Motor neuron (in vitro differentiated cells): ENCODE measurements around the gene P2RX5. TPM values are rescaled to one million over a fixed set of nuclear protein-coding genes. Genes with fewer than 3 reads are reported as not detected.

Experiments
- ATAC-seq, 8 experiments: fragments of 200-7000 bp; cut with Tn5 transposase; replicated peaks in 6 of 8; 2 replicates each; pipeline ENCODE4 v1.8.0; 2021; ENCODE audit warnings: mild to moderate bottlenecking in 8 of 8, moderate library complexity in 8 of 8
- H3K27ac ChIP-seq, 2 donors: fragments of 250-450 bp; sonication (Bioruptor Pico); 2 replicates each; pipeline ENCODE4 v1.9.0; 2021; ENCODE audit warnings: antibody characterized with exemption in 2 of 2, mild to moderate bottlenecking in 2 of 2, moderate library complexity in 1 of 2
- H3K4me1 ChIP-seq, 2 donors: fragments of 250-450 bp; sonication (Bioruptor Pico); replicated peaks in 1 of 2; 2 replicates each; pipeline ENCODE4 v1.6.1; 2021; ENCODE audit warnings: antibody characterized with exemption in 2 of 2, mild to moderate bottlenecking in 2 of 2, moderate library complexity in 1 of 2
- H3K4me3 ChIP-seq, 5 donors: fragments of 250-450 bp; sonication (Bioruptor Pico); 2 replicates each; pipeline ENCODE4 v1.9.0; 2021; ENCODE audit warnings: antibody characterized with exemption in 5 of 5, mild to moderate bottlenecking in 5 of 5, moderate library complexity in 4 of 5
- WGBS, 10 experiments: fragments of 450-650 bp; shearing (Covaris generic); methylation state at CpG; one replicate each; pipeline ENCODE4 v1.0.0; 2022; 5-methylcytosine and 5-hydroxymethylcytosine counted together
- in situ Hi-C, 9 experiments: fragments of 400-800 bp; cut with MboI; loops; one replicate each; pipeline ENCODE4 v1.15.0; 2021; ENCODE audit warnings: low sequenced_read_pairs in 9 of 9, low pct_unique_long_range_greater_than_20kb in 2 of 9; ENCODE audit not compliant: unreplicated experiment in 9 of 9
- total RNA-seq, 8 experiments: library from RNA; unstranded; fragments of 300-600 nt; gene quantifications; 2 replicates each; pipeline versions ENCODE4 v1.2.3 to v1.2.4, GENCODE V29; 2022

The P2RX5 gene
- total RNA-seq, 8 experiments from 2014 or later: 0.88 to 20.9 (median 1.3) TPM

- no peak overlapping the region for H3K4me3 ChIP-seq
- peak in 1 of 8 experiments; percentile 6 for ATAC-seq
- WGBS, 10 experiments: 89 to 100% (median 92%) methylated on average over 1 to 6 of the region's 42 CpGs; no CpG with 5 or more reads in 4 of the 10 experiments
- in situ Hi-C loops: loop anchor here in 1 of 9 experiments (25.0 kb wide), 1 partner anchor 96 kb away; the partner anchor contains the start of gene TRPV3
- H3K4me1 ChIP-seq: peaks cover 2 to 14% of the 10 kb centered on the region in 2 donors
- H3K27ac ChIP-seq: no peak overlapping the region
These were observed 37.8 kb downstream of the P2RX5 start for GRCh38 chr17:3657874-3658783.

- no peak overlapping the region for H3K4me3 ChIP-seq
- peaks cover 2 to 8% of the 10 kb centered on the region in 2 donors for H3K4me1 ChIP-seq
- 82% methylated on average over 3 of the region's 7 CpGs; no CpG with 5 or more reads in 9 of the 10 experiments for WGBS, 10 experiments
- H3K27ac ChIP-seq: no peak overlapping the region
- in situ Hi-C loops: loop anchor here in 1 of 9 experiments (25.0 kb wide), 1 partner anchor 95 kb away; the partner anchor contains the start of gene TRPV3
- ATAC-seq: no peak
These were observed 38.4 kb downstream of the P2RX5 start for GRCh38 chr17:3657588-3657869.

GRCh38 chr17:3656755-3657587 is 39.0 kb downstream of the P2RX5 start:
- ATAC-seq: no peak
- in situ Hi-C loops: loop anchor here in 1 of 9 experiments (25.0 kb wide), 1 partner anchor 95 kb away; the partner anchor contains the start of gene TRPV3
- no peak overlapping the region for H3K4me3 ChIP-seq
- H3K27ac ChIP-seq: no peak overlapping the region
- WGBS, 10 experiments: 85% methylated on average over 4 of the region's 16 CpGs; no CpG with 5 or more reads in 9 of the 10 experiments
- peaks cover 2 to 7% of the 10 kb centered on the region in 2 donors for H3K4me1 ChIP-seq

- ATAC-seq: no peak
- Histone ChIP-seq H3K27ac (no peak overlapping the region), H3K4me1 (peaks cover 2 to 7% of the 10 kb centered on the region in 2 donors), H3K4me3 (no peak overlapping the region)
- in situ Hi-C loops: loop anchor here in 1 of 9 experiments (25.0 kb wide), 1 partner anchor 94 kb away; the partner anchor contains the start of gene TRPV3
- WGBS, 10 experiments: 100% methylated on average over 2 of the region's 16 CpGs; no CpG with 5 or more reads in 9 of the 10 experiments
These were observed 39.6 kb downstream of the P2RX5 start for GRCh38 chr17:3656353-3656752.

- Histone ChIP-seq H3K4me1 (peaks cover 2 to 7% of the 10 kb centered on the region in 2 donors), H3K27ac (no peak overlapping the region), H3K4me3 (no peak overlapping the region)
- WGBS, 10 experiments: 60 to 100% methylated on average over 1 to 2 of the region's 11 CpGs; no CpG with 5 or more reads in 8 of the 10 experiments
- in situ Hi-C loops: loop anchor here in 1 of 9 experiments (25.0 kb wide), 1 partner anchor 93 kb away; the partner anchor contains the start of gene TRPV3
- peak in 1 of 8 experiments; percentile 16 for ATAC-seq
These were observed 40.2 kb downstream of the P2RX5 start for GRCh38 chr17:3655766-3656165.

GRCh38 chr17:3647769-3648555 is 48.0 kb downstream of the P2RX5 start:
- no peaks in the 10 kb centered on the region for H3K4me1 ChIP-seq
- ATAC-seq: peak; percentile 79 to 97 (median 86)
- no peak overlapping the region for H3K27ac ChIP-seq
- no peak overlapping the region for H3K4me3 ChIP-seq
- in situ Hi-C loops: loop anchor here in 4 of 9 experiments (25.0 kb wide), 2 partner anchors 611 to 811 kb away; no protein-coding TSS in a partner anchor
- WGBS, 10 experiments: 0 to 100% (median 68%) methylated on average over 1 to 11 of the region's 20 CpGs; no CpG with 5 or more reads in 4 of the 10 experiments

- H3K27ac ChIP-seq: no peak overlapping the region
- WGBS, 10 experiments: 73 to 100% (median 82%) methylated on average over 2 to 7 of the region's 12 CpGs; no CpG with 5 or more reads in 7 of the 10 experiments
- in situ Hi-C loops: loop anchor here in 4 of 9 experiments (25.0 kb wide), 2 partner anchors 610 to 810 kb away; no protein-coding TSS in a partner anchor
These were observed 48.7 kb downstream of the P2RX5 start for GRCh38 chr17:3647251-3647650.

GRCh38 chr17:3645310-3645709 is 50.6 kb downstream of the P2RX5 start:
- Histone ChIP-seq H3K4me1 (no peaks in the 10 kb centered on the region), H3K27ac (no peak overlapping the region), H3K4me3 (no peak overlapping the region)
- WGBS, 10 experiments: 0 to 77% (median 57%) methylated on average over 1 to 5 of the region's 5 CpGs; no CpG with 5 or more reads in 6 of the 10 experiments
- no peak for ATAC-seq
- in situ Hi-C loops: loop anchor here in 4 of 9 experiments (25.0 kb wide), 2 partner anchors 608 to 808 kb away; no protein-coding TSS in a partner anchor

More at GRCh38 chr17:3647251-3647650, 48.7 kb downstream of the P2RX5 start:
- Histone ChIP-seq H3K4me3 (no peak overlapping the region), H3K4me1 (no peaks in the 10 kb centered on the region)
- peak in 2 of 8 experiments; percentile 7 to 22 for ATAC-seq

GRCh38 chr17:3643889-3644349 is 52.0 kb downstream of the P2RX5 start:
- 92 to 100% (median 100%) methylated on average over 1 to 4 of the region's 4 CpGs; no CpG with 5 or more reads in 4 of the 10 experiments for WGBS, 10 experiments
- in situ Hi-C loops: loop anchor here in 4 of 9 experiments (25.0 kb wide), 2 partner anchors 607 to 807 kb away; no protein-coding TSS in a partner anchor
- no peak overlapping the region for H3K27ac ChIP-seq
- no peak overlapping the region for H3K4me3 ChIP-seq
- no peak for ATAC-seq
- no peaks in the 10 kb centered on the region for H3K4me1 ChIP-seq

- Histone ChIP-seq H3K27ac (no peak overlapping the region), H3K4me1 (peaks cover 0 to 3% of the 10 kb centered on the region in 2 donors), H3K4me3 (no peak overlapping the region)
- in situ Hi-C loops: loop anchor here in 4 of 9 experiments (25.0 kb wide), 2 partner anchors 605 to 805 kb away; no protein-coding TSS in a partner anchor
- ATAC-seq: no peak
- 60 to 100% (median 87%) methylated on average over 1 to 10 of the region's 19 CpGs; no CpG with 5 or more reads in 1 of the 10 experiments for WGBS, 10 experiments
These were observed 54.1 kb downstream of the P2RX5 start for GRCh38 chr17:3641717-3642486.

GRCh38 chr17:3641014-3641413 is 54.9 kb downstream of the P2RX5 start:
- no peak for ATAC-seq
- 40 to 100% (median 50%) methylated on average over 1 to 3 of the region's 3 CpGs; no CpG with 5 or more reads in 5 of the 10 experiments for WGBS, 10 experiments
- Histone ChIP-seq H3K4me3 (no peak overlapping the region), H3K4me1 (peaks cover 0 to 3% of the 10 kb centered on the region in 2 donors), H3K27ac (no peak overlapping the region)
- in situ Hi-C loops: loop anchor here in 4 of 9 experiments (25.0 kb wide), 2 partner anchors 604 to 804 kb away; no protein-coding TSS in a partner anchor
